SU-DHL-6 (cell line): ENCODE measurements around the gene PUS1.

Source experiments
- EZH2phosphoT487 ChIP-seq: fragments of 200-600 bp; sonication (generic), shearing (Covaris generic); conservative IDR thresholded peaks from 2 replicates; pipeline ENCODE4 v1.6.1; 2018; ENCODE audit warnings: mild to moderate bottlenecking, antibody characterized with exemption, low read length, moderate library complexity, mixed read lengths
- TF ChIP-seq, protein P1 (sequence below): fragments of 200-600 bp; sonication (generic); IDR thresholded peaks from one replicate; pipeline ENCODE4 v1.5.1; 2017; ENCODE audit warnings: antibody characterized with exemption, mild to moderate bottlenecking, low read length, moderate library complexity; ENCODE audit not compliant: insufficient read depth, poor library complexity, severe bottlenecking

DNA sequence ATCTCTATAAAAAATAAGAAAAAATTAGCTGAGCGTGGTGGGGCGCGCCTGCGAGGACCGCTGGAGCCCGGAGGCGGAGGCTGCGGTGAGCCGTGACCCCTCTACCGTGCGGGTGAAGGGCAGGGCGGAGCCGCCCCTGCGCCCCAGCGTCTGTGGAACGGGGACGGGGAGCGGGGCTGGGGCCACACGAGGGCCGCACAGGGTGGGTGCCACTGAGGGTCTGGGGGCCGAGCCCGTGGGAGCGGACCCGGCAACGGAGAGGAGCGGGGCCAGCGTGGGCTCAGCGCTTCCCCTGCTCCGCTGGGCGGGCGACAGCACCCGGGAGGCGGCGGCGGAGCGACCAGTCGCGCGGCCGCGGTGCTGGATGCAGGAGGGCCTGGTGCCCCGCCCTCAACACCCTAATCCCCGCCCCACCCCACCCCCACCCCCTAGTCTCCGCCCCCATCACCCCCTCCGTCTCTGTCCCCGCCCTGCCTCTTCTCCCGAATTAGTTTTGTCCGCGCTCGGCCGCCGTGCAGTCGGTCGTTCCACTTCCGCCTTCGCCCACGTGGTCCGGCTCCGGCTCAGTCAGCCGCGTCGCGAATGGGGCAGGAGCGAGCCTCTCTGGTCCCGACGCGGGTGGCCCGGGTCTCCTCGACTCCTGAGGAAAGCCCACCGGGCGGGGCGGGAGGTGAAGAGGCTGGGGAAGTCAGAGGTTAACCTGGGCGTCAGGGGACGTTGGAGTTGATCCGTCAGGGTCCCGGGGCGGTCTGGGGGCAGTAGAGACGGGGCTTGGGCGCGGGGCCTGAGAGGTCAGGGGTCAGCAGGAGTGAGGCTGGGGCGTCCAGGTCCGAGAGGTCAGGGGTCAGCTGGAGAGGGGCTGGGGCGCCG lies at the start of gene PUS1:
- TF ChIP-seq, protein P1, sequence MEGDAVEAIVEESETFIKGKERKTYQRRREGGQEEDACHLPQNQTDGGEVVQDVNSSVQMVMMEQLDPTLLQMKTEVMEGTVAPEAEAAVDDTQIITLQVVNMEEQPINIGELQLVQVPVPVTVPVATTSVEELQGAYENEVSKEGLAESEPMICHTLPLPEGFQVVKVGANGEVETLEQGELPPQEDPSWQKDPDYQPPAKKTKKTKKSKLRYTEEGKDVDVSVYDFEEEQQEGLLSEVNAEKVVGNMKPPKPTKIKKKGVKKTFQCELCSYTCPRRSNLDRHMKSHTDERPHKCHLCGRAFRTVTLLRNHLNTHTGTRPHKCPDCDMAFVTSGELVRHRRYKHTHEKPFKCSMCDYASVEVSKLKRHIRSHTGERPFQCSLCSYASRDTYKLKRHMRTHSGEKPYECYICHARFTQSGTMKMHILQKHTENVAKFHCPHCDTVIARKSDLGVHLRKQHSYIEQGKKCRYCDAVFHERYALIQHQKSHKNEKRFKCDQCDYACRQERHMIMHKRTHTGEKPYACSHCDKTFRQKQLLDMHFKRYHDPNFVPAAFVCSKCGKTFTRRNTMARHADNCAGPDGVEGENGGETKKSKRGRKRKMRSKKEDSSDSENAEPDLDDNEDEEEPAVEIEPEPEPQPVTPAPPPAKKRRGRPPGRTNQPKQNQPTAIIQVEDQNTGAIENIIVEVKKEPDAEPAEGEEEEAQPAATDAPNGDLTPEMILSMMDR = no peak
- TF ChIP-seq EZH2phosphoT487 = no peak
